Thyroid gland (tissue), 4 donors: ENCODE results near the gene ARL2BP.
"Not testable (repeated sequence)": the region's sequence is repeated elsewhere in the genome, so short reads cannot be mapped to it uniquely, and the experiment has no call there.

Source experiments
- CTCF ChIP-seq, 6 experiments: fragments of 200-600 bp in 3 of 6; fragments of 450-650 bp in 3 of 6; sonication (generic) in 3 of 6; IDR thresholded peaks; one replicate each; pipeline ENCODE4 v1.5.1; 2016 to 2019; ENCODE audit warnings: antibody characterized with exemption in 6 of 6, mild to moderate bottlenecking in 2 of 6, inconsistent platforms in 1 of 6, moderate library complexity in 1 of 6
- POLR2A ChIP-seq, 2 donors: fragments of 450-650 bp; IDR thresholded peaks; one replicate each; pipeline ENCODE4 v1.6.1; 2017; ENCODE audit warnings: antibody characterized with exemption in 2 of 2, mild to moderate bottlenecking in 2 of 2, moderate library complexity in 1 of 2

- TF ChIP-seq POLR2A, CTCF (IDR thresholded peaks at IDR 0.05): not testable (repeated sequence)
Observed at GRCh38 chr16:57267343-57267742, 22.3 kb downstream of the ARL2BP start.
